ENCODE results near the gene NOL12.
"Not testable (repeated sequence)": the region's sequence is repeated elsewhere in the genome, so short reads cannot be mapped to it uniquely, and the experiment has no call there.

NOL12 gene, protein sequence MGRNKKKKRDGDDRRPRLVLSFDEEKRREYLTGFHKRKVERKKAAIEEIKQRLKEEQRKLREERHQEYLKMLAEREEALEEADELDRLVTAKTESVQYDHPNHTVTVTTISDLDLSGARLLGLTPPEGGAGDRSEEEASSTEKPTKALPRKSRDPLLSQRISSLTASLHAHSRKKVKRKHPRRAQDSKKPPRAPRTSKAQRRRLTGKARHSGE

DNA sequence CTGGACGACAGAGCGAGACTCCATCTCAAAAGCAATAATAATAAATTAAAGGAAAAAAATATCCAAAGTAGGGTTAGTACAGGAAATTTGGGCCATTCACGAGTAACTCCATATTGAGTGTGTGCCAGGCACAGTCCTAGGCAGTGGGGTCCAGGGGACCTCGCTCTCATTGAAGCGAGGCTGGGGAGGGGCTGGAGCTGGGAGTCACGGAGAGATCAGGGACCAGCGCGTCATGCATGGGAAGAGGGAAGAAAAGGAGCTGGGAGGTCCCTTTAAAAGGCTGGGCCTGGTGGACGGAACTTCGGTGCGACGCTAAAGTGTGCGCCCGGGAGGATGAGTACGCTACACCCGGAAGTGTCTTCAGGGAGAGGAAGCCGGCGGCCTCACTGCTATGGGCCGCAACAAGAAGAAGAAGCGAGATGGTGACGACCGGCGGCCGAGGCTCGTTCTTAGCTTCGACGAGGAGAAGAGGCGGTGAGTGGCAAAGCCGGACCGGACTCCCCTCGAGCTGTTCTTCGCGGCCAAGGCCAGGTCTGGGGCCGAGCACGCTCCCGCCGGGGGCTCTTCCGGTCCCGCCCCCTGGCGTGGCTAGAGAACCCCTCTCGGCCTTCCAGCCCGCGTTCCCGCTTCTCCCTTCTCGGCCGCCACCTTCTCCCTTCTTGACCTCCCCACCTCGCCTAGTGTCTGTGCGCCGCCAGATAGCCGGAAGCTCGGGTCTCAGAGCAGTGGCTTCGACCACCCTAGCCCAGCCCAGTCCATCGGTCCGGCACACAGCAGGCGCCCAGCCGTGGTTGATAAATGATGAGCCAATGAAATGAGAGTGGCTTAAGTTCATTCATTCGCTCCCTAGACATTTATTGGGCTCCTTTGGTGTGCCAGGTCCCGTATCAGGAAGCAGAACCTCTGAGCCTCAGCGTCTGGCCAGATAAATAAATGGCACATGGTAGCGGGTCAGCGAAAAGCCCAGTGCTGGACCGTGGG lies at the start of gene NOL12:
TSS of gene NOL12 (plus strand) at position 342 of the 981 bp plus-strand sequence. CDS start at position 392, 50 bp downstream.
- peak; percentile 95 for DNase-seq

DNA sequence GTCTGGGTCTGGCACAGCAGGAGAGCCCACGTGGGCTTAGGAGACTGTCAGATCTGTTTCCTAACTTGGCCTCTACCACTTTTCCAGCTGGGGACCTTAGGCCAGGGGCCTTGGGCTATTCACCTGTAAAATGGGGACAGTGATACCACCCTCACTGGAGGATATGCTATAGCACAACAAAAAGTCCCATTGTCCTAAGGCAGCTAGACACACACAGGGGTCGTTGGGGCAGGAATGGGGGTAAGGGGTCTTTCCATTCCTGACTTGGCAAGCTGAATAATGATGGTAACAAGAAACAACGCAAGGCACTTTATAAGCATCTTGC lies 49.2 kb upstream of the NOL12 start:
- no peak for DNase-seq

DNA sequence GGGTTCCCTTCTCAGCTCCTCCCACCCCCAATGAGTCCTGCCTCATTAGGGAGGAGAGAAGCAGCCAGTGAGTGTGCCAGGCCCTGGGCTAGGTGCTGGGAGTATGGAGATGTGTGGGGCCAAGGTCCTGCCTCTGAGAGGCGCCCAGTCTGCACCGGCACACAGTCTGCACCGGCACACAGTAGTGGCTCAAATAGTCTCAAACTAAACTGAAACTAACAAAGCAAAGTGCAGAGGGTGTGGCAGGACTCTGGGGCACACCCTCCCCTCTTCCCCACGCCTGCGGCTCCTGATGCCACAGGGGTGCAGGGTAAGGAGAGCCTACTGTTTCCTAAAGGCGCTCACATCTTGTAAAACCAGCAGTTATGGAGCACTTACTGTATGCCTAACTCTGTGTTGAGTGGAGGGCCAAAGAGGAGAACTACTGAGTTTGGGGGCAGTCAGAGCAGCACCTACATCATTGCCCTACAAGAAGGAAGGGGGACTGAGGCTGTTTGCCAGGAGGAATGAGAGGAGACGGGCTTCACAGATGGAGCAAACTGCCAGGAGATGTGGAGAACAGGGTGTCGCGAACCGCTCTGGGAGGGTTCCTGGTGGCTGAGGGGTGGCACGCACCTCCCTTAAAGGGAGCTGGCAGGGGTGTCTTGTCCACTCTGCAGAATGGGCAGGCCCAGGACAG lies 47.6 kb upstream of the NOL12 start:
- DNase-seq: peak; percentile 78

DNA sequence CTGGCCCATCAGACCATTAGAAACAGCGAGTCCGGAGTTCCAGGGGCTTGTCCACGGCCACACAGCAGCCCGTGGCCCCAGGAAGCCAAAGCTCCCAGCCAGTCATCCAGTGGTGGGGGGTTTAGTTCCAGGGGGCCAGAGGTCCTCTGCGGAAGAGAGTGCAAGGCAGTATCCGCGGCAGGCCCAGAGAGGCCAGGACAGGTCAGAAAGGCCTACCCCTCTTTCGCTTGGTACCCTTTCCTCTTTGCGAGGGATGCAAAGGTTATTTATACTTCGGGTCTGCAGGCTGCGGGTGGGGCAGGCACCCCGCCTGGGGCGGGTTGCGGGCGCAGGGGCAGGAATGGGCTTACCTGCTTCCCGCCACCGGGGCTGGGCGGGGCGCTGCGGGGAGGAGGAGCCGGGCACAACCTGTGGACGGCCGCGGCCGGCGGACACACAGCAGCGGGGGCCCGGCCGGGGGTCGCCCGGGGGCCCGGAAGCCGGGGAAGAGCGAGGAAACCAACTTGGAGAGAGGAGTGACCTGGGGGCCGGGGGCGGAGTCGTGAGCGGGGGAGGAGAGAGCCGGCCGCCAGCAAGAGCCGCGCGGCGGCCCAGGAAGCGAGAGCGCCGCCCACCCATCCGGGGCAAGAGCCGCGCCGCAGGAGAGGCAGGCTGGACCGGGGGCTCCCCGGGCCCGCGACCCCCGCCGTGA lies 46.9 kb upstream of the NOL12 start, which contains the start of gene SH3BP1:
TSS of gene SH3BP1 (plus strand) at position 600 of the 691 bp plus-strand sequence. CDS start 119 bp downstream, outside the sequence.
- DNase-seq: peak; percentile 80

DNA sequence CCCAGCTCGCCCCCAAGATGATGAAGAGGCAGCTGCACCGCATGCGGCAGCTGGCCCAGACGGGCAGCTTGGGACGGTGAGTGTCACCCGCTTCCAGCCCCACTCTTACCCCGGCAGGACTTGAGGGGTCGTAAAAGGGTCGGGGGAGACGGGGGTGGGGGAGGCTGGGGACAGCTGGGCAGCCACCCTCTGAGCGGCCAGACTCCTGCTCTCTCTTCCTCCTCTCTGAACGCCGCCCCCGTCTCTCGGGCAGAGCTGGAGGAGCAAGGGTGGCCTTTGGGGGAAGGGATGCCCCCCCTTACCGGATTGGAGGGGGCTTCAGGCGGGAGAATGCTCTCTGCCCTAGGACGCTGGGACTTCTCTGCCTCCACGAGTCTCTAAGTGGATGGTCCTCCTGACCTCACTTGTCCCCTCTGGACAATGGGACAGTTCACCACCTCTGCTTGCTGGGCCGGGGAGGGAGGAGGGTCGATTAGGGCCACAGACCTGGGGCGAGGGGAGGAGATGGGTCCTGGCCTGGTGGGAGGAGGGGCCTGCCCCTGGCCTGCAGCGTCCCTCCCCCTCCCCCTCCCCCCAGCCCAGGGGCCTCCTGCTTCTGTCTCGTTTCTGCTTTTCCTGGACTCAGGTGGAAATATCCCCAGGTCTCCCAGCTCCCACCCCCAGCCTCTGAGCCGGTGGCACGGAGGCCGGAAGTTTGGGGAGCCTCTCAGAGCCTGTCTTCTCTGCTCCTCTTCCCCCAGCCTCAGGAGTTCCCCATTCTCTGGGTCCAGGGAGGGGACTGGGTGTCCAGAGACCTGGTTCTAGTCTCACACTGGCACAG lies 46.2 kb upstream of the NOL12 start:
- peak; percentile 67 for DNase-seq

DNA sequence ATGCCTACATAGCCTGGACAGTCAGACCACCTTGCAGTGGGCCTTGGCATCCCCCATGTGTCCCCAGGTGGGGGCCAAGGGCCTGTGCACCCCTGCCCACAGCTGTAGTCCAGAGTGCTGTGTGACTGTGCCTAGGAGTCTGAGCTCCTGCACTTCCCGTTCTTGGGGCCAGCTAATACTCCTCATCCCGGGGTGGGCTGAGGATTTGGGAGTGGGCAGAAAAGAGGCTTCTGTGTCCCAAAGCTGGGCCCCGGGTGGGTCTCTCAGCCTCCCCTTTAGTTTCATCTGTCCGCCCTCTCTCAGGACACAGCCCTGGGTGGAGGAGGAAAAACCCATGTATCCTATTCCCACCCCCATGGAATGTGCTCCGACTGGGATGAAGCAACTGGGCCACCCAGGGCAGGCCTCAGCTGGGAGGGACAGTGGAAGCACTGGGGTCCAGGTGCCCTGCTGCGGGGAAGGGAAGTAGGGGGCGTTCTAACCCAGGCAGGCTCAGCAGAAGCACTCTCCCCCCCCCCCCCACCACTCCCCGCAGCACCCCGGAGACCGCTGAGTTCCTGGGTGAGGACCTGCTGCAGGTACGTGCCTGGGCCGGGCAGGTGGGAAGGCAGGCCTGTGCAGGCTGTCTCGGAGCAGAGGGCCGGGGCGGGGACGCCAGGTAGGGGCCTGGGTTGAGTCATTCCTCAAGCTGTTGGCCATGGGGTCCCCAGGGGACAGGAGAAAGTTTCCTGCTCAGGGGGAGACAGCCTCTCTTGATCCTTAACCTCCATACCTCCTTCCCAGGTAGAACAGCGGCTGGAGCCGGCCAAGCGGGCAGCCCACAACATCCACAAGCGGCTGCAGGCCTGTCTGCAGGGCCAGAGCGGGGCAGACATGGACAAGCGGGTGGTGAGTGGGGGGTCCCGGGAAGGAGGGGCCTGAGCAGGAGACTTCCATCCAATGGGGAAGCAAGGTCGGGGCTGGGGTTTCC lies 45.3 kb upstream of the NOL12 start:
- no peak for DNase-seq

DNA sequence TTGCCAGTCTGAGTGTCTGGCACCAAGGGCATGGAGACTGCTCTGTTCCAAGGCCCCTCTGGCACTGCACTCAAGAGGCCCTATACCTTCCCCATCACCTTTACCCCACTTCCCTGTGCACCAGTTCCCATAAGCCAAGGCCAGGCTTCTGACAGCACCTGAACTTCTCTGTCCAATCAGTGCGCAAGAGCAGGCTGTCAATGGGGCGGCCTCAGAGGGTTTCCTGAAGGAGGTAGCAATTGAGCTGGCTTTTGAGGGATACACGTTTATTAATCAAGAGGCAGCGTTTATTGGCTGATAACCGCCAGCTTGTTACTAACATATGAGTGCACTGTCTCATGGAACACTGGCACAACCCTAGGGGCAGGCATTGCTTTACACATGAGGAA lies 44.6 kb upstream of the NOL12 start:
- DNase-seq: peak; percentile 30

DNA sequence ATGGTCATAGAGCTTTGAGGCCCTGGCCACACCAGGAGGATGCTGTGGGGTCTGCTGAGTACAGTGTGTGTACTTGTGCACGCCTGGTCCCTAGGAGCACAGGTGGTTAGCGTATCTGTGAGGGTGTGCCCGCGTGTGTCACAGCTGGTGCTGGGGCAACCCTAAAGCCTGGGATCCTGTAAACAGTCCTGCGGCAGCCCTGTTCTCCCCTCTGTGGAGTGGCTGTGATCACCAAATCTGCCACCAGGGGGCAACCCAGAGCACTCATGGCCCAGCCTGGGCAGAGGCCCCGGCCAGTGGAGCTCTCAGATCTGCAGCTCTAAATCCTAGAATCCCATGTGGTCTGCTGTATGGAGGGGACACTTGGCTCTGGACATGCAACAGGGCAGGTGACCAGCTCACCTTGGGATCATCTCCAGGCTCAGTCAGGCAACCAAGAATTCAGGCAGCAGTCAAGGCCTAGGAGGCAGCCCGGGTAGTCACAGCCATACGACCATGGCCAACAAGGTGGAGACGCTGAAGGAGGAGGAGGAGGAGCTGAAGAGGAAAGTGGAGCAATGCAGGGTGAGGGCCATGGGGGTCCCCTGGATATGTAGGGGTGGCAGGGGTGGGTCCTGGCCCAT lies 42.8 kb upstream of the NOL12 start:
- peak; percentile 90 for DNase-seq

DNA sequence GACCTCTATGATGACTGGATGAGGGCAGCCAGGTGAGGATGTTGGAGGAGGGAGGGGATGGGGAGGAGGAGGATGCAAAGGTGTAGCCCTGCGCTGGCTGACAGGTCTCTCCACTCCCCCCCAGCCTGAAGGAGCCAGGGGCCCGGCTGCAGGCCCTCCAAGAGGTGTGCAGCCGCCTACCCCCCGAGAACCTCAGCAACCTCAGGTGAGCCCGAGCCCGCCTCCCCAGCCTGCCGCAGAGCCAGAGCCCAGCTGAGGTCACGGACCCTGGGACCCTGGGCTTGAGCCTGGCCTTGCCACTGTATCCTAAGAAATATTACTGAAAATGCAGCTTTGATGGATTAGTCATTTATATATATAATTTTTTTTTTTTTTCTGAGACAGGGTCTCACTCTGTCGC lies 38.8 kb upstream of the NOL12 start:
- no peak for DNase-seq

DNA sequence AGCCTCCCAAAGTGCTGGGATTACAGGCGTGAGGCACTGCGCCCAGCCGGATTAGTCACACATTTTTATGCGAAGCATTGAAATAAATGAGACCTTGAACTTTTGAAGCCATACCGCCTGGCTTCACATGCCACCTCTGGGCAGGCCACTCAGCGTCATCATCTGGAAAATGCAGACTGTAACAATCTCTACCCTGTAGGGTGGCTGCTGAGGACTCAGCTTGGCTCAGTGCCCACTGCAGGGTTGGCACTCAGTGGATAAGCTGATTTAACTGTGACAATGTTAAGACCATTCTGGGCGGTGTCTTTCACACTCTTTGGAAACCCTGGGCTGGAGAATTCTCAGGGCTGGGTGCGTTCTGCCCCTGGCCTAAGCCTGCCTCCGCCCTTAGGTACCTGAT lies 38.2 kb upstream of the NOL12 start:
- peak; percentile 89 for DNase-seq

DNA sequence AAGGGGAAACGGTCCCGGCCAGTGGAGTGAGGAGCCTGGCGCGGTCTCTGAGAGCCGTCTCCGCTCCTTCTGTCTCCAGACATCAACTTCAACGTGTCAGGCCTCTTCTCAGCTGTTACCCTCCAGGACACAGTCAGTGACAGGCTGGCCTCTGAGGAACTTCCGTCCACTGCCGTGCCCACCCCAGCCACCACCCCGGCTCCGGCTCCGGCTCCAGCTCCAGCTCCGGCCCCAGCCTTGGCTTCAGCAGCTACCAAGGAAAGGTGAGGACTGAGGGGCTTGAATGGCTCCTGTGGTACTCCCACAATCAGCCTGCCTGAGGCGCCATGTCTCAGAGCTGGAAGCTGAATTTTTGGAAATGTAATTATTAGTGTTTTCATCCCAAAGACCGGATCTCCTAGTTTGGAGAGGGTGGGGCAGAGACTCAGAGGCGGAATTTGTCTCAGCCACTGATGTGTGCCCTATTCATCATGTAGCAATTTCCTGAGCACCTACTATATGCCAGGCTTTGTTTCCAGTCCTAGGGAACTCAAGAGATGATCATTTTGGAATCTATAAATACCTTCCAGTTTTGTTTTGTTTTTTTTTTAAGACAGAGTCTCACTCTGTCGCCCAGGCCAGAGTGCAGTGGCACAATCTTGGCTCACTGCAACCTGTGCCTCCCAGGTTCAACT lies 35.5 kb upstream of the NOL12 start:
- DNase-seq: no peak

DNA sequence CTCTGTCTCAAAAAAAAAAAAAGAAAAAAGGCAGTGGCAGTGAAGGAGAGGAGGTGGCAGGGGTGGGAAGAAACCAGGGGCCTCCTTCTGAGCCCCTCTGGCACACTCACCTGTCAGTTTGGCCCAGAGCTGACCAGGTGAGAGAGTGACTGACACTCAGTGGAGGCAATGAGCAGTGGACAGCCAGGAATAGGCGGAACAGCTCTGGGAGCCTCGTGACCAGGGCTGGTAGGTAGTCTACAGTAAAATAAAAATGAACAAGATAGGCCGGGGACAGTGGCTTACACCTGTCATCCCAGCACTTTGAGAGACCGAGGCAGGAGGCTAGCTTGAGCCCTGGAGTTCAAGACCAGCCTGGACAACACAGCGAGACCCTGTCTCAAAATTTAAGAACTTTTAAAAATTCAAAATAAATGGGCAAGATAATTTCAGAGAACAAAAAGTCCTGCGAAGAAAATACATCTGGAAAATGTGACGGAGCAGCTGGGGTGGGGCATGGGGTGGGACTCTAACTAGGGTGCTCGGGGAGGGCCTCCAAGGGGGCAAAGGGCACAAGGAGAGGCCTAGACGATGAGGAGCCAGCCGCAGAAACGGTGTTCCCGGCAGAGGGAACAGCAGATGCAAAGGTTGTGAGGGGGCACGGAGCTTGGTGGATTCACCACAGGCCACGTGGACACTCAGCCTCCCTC lies 31.4 kb upstream of the NOL12 start:
- no peak for DNase-seq

DNA sequence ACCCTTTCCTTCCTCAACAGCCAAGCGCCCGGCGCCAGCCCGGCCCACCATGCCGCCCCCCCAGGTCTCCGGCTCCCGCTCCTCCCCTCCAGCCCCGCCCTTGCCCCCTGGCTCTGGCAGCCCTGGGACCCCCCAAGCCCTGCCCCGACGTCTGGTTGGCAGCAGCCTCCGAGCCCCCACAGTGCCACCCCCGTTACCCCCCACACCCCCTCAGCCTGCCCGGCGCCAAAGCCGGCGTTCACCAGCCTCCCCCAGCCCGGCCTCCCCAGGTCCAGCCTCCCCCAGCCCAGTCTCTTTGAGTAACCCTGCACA lies 30.9 kb upstream of the NOL12 start:
- no peak for DNase-seq

DNA sequence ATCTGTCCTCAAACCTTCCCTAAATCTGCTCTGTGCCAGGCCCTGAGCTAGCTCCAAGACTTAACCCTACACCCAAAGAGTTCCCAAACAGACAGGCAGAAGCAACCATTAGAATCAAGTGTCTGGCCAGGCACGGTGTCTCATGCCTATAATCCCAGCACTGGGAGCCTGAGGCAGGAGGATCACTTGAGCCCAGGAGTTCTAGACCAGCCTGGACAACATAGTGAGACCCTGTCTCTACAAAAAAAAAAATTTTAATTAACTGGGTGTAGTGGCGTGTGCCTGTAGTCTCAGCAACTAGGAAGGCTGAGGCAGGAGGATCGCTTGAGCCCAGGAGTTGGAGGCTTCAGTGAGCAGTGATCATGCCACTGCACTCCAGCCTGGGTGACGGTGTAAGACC lies 29.6 kb upstream of the NOL12 start:
- DNase-seq: not testable (repeated sequence)

DNA sequence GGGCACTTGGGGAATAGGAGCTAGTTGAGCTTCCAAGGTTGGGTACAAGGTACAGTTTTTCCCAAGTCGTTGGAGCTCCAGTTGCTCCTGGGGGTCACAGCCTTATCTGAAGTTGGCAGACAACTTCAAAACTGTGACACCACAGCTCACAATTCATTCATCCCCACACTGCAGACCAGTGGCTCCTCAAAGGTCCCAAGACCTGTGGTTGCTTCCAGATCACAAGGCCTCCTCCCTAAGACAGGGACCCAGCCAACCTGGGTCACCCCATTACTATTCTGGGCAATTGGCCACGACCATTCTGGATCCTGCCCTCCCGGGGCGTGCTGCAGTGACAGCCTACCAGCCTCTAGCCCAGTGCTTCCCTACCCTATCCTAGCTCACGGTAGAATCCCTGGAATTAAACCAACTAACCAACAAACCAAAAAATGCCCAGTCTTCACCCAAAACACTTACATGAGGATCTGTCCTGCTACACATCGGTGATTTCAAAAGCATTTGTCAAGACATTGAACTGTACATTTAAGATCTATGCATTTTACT lies 28.5 kb upstream of the NOL12 start:
- DNase-seq: peak; percentile 69

DNA sequence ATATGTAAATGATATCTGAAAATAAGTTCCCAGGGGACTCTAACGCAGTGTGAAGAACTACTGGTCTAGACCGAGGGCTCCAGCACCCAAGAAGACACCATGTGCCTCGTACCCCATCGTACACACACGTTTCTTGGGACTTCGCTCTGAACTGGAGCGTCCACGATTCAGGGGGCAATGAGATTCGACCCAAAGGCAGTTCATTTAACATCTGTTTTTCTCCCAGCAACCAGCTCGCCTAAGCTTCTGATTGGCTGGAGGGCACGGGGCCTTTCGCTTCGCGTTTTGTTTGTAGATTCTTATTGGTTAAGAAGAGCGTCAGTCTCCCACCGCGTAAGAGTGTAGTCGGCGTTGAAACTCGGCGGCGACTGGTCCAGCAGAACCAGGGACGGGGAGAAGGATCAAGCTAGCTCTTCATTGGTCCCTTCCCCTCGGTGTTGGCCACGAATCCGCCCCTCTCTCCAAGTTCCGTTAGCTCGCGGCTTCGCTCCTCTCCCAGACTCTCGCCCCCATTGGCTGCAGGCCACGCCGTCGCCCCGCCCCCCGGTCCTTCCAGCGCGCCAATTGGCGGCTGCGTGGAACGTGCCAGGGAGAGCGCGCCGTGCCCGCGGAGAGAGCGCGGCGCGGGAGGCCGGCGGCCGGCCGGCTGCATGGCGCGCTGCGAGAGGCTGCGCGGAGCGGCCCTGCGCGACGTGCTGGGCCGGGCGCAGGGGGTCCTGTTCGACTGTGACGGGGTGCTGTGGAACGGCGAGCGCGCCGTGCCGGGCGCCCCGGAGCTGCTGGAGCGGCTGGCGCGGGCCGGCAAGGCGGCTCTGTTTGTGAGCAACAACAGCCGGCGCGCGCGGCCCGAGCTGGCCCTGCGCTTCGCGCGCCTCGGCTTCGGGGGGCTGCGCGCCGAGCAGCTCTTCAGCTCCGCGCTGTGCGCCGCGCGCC lies 27.7 kb upstream of the NOL12 start, which contains the start of gene PDXP:
TSS of gene PDXP (plus strand) at position 591 of the 933 bp plus-strand sequence. CDS start at position 651, 60 bp downstream.
- peak; percentile 100 for DNase-seq

DNA sequence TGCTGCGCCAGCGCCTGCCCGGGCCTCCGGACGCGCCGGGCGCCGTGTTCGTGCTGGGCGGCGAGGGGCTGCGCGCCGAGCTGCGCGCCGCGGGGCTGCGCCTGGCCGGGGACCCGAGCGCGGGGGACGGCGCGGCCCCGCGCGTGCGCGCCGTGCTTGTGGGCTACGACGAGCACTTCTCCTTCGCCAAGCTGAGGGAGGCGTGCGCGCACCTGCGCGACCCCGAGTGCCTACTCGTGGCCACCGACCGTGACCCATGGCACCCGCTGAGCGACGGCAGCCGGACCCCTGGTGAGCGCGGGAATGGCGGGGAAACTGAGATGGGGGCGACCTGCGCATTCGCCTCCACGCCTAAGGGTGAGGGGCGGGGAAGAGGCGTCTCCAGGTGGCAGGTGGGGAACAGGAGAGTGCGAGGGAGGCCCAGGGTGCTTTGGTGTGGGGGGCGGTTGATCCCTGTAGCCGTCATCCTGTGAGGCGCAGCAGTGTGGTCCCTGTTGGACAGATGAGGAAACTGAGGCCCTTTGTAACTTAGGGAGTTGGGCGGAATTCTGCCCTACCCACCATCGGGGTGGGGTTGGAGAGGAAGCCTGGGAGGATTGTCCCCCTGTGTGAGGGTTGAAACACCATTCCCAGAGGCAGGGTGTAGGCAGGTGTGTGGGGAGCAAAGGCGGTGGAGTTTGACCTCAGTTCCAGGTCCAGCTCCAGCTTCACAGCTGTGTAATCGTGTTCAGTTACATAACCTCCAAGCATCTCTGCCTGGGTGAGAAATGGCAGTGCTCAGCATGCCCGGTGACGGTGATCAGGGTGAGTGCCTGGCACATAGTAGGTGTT lies 26.9 kb upstream of the NOL12 start:
- peak; percentile 66 for DNase-seq

Measured in hematopoietic multipotent progenitor cell treated with erythropoietin and hydrocortisone succinate and interleukin-3 and kit ligand, for 4 days (in vitro differentiated cells).